ENCODE results near the gene EFCAB11.
A peak's percentile ranks its signal among the peaks of the same experiment; 100 is the strongest.

The EFCAB11 gene

DNA sequence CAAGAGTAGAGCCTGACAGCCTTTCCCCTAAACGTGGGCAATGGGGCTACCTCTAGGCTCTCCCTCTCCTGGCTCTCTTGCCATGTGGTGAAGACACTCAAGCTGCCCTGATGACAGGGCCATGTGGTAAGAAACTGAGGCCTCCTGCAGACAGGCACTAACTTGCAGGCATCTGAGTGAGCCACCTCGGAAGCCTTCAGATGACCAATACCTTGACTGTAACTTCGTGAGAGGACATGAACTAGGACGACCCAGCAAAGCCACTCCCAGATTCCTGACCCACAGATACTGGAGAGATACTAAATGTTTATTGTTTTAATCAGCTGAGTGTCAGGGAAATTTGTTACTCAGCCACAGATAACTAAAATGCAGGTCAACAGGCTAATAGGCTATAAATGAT is 96.4 kb downstream of the EFCAB11 start:
- DNase-seq: no peak

DNA sequence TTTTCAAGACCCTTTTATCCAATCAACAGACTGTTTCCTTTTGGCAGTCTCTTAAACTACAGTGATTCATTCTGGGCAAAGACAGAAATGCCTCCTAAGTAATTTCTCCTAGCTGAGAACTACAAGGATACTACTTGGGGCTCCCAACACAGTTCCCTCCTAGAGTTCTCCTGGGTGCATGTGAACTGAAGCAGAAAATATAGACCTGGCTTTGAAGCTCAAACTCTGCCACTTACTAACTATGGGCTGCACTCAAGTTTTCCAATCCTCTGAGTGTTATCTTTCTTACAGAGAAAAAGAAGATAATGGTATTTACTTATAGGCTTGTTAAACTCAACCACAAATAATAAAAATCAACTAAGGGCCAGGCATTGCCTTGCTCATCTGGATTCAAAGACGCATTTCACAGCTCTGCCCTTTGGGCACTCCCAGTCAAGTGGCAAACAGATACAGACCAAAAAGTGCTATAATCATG is 97.6 kb downstream of the EFCAB11 start:
- no peak for DNase-seq

DNA sequence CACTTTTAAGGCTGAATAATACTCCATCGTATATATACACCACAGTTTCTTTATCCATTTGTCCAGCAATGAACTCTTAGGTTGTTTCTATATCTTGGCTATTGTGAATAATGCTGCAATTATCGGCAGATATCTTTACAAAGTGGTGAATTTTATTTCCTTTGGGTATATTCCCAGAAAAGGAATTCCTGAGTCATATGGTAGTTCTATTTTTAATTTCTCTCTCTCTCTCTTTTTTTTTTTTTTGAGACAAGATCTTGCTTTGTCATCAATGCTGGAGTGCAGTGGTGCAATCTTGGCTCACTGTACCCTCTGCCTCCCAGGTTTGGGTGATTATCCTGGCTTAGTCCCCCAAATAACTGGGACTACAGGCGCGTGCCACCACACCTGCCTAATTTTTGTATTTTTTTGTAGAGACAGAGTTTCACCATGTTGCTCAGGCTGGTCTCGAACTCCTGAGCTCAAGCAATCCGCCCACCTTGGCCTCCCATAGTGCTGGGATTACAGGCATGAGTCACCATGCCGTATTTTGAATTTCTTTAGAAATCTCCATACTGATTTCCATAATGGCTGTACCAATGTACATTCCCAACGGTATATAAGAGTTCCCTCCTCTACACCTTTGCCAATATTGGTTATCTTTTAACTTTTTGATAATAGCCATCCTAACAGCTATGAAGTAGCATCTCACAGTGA is 98.4 kb downstream of the EFCAB11 start:
- no peak for DNase-seq

DNA sequence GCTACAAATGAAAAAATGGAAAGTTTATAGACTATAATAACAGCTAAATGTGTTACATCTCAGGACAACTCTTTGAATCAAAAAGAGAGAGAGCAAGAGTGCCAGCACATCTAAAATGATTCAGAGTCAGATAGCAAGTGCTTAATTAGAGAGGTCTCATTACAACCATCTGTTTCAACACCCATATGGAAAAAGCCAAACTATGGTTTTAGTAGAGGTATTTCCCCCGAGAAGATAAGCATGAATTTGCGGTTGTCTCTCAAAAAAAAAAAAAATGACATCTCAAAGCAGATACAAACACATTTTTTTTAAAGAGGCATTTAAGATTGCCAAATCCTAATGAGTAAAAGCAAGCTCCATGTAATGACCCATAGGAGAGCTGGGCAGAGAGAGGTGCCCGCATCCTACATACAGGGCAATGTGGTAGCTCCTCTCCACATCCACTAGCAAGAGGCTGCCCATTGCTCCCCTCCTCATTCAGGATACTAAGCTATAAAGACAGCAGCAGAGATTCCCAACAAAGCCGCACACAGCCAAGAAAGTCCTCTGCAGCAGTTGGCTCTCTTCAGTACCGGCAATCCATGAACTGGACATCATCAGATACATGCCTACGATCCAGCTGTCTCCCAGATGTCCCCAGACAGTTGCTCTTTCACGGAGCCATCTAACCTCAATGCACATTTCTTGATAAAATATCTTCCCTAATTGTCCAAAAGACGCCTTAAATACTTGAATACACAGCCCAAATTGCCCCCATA is 100.4 kb downstream of the EFCAB11 start:
- DNase-seq: no peak

DNA sequence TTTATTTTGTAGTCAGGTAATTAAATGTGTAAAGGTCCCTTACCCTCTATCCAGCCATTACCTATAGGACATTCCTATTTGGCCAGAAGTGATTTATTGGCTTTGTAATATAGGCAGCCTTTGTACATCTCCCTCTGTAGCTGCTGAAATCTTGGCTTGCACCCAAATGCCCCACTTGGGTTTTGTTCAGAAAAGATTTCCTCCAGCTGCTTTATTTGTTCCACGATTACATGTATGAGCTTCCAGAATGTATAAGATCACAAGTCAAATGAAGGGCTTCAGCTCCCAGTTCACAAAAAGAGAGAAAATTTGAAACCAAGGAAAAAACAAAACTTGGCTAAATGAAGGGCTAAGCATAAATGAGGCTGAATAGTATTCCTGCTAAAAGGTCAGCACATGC is 103.4 kb downstream of the EFCAB11 start:
- peak; percentile 86 for DNase-seq

DNA sequence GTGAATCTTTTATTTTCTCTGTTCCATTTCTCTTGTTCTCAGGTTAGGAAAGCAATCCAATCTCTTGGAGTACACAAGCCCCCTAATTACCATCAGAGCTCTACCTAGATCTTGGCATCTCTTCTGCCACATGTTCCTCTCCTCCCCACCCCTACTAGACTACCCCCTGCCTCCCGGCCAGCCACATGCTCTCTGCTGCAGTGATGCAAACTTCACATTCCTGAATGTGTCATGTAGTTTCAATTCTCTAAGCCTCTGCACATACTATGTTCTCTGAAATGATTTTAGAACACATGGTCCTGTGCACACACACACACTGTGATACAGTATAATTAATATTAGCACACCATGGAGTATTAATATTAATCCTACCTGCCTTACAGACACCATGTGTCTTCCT is 104.6 kb downstream of the EFCAB11 start:
- DNase-seq: no peak

DNA sequence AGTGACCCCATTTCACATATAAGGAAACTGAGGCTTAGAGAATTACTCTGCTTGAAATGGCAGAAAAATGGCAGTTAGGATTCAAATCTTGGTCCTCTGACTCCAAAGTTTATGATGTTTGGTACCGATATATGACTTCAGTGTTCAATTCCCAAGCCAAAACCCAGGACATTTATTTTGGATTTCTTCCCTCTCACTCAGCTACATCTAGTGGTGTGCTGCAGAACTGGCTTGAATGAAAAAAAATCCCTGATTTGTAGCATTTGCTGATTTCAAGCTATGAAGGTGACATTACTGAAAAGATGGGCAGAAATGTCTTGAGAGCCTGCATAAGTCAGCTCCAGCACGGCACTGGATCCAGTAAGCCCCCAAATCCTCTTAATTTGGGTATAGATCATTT is 106.4 kb downstream of the EFCAB11 start:
- no peak for DNase-seq

DNA sequence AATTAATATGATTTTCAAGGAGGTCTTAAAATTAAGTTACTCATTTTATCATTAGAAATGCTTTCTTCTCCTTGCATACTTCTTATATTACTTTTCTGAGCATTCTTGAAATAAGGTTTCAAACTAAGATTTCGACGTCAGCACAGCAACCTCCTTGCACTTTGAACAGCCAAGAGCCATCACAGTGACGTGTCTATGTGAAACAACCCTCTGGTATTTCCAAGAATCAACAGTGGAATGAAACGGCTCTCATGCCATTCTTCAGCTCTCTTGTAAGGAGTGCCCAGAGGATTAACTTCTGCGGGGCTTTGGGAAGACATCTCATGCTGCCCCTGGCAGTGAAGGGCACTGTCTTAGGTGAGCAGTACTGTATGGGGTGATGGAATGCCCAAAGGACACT is 109.2 kb downstream of the EFCAB11 start:
- DNase-seq: no peak

DNA sequence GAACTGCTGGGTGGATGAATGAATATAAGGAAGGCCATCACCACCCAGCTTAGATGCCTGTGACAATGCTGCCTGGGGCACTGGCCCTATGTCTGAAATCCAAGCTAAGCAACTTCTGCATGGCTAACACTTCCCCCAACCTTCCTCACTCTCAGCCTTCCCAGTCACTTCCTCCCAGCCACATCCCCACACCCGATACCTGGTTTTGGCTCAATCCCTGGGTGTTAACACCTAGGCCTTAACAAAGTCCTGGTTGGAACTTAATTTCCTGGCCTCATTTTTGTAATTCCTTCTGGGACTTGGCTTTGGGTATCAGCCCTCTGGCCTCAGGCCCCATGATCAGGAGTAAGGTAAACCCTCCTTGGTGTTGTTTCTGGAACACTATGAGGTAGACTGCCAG is 110.0 kb downstream of the EFCAB11 start:
- no peak for DNase-seq

DNA sequence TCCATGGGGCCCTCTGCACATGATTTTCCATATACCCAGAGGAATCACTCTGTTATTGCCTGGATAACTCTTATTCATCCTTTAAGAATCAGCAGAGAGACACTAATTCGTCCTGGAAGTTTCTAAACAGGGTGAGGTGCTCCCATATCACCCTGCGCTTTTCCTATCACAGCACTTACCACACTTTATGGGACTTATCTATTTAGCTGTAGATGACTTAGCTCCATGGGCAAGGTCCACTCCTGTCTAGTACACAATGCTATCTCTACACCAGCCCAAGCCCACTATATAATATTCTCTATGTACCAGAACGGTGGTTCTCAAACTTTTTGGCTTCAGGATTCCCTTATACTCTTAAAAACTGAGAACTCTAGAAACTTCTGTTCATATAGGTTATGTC is 111.7 kb downstream of the EFCAB11 start:
- DNase-seq: no peak

DNA sequence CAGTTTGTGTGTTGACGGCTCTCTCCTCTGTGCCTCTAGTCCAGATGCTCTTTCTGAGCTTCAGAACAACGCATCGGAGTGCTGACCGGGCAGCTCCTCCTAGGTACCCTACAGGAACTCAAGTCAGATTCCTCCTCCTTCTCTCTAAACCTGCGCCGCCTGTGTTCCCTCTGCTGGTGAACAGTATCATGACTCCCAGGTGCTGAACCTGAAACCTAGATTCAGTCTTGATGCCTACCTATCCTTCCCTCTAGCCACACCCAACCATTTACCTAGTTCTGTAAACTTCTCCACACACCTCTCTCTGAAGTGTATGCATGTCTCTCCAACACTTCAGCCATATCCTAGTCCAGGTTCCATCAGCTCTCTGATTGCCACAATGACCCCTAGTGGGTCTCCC is 112.7 kb downstream of the EFCAB11 start:
- DNase-seq: no peak

DNA sequence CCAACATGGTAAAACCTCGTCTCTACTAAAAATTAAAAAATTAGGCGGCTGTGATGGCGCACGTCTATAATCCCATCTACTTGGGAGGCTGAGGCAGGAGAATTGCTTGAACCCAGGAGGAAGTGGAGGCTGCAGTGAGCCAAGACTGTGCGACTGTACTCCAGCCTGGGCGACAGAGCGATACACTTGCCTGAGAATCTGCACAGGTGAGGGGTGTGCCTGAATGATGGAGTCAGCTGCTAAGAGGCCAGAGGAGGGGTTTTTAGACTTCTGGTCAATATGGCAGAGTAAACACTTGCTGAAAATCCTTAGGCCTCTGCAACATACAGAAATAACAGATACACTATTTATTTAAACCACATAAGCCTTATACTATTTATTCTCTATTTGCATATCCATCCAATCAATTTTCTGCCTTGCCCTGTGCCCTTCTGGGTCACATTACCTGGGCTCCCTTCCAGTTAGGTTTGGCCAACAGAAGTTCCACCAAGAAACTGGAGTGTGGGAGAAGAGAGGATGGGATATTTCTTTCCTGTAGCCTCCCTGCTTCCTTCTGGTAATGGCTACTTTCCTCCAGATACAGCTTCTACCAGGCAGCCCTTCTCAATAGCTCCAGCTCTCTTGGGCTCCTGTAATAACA is 117.6 kb downstream of the EFCAB11 start:
- DNase-seq: no peak

DNA sequence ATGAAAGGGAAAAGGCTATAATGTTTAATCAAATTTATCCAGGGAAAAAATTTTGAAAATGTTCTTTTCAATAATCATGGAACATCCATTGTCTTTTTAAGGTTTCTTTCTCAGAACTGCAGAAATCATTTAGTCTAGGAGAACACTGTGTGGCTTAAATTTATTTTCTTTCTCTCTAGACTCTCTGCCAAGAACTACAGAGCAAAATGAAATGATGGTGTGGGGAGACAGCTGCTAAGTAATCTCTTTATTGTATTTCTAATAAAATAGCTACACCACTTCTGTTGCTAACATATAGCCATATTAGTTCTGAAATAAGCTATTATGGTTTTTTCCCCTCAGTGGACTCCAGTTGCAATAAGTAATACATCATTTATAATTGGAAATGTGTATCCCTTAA is 120.9 kb downstream of the EFCAB11 start:
- DNase-seq: no peak

DNA sequence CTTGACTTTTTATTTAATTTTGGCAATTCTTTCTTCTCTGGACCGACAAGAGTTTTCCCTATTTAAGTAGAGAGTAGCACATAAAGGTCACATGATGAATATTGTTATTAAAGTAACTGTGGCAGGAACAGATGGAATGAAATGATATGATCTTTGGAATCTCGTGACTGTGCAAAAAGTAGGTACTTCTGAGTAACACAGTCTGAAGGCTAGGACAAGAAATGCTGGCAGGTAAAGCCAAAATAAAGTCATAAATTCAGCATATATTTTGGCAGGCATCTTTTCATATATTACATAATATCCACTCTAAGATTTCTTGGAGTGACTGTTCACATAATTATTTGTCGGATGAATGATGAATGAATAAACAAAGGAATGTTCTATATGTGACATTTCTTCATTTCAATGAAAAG is 121.4 kb downstream of the EFCAB11 start:
- no peak for DNase-seq

DNA sequence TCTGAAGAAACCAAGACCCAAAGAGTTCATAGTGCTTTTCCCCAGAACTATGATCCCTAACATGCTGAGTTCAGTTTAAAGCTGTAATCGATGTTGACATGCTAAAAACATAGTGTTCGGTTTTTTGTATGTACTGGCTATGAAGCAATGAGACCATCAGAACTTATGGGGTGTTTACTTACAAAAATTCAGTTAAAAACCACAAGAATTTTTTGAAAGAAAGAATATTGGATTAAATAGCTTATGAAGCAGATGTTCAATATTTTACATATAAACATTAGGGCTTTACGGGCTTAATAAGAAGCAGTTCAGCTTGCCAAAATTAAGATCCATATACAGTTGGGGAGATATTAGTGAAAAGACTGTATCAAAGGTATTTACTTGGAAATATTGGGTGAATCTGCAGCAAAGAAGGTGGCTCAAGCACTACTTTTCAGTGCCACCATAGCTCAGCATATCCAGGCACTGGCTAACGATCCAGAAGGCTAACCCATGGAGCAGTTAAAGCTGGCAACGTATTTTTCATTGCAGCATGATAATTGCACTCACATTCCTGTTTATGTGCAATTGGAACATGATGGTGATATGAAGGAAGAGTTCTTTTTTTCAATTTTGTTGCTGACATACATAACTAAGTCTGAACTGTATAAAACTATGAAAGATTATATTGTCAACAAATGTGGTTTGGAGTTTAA is 125.9 kb downstream of the EFCAB11 start:
- DNase-seq: no peak

DNA sequence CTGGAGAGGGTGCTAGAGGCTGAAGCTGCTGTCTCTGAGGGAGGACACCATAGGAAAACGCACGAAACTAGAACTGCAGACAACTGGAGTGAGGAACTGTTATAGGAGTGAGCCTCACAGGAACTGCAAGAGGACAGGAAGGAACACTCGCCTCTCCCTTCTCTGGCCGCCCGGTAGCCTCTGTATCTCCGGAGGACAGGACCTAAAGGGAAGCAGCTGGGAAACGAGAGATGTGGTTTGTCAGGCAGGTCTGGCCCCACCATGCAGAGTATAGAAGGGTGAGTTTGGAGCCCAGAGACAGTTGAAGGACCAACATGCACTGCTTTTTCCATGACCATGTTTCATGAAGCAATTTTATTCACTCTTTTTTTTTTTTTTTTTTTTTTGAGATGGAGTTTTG is 127.3 kb downstream of the EFCAB11 start:
- no peak for DNase-seq

DNA sequence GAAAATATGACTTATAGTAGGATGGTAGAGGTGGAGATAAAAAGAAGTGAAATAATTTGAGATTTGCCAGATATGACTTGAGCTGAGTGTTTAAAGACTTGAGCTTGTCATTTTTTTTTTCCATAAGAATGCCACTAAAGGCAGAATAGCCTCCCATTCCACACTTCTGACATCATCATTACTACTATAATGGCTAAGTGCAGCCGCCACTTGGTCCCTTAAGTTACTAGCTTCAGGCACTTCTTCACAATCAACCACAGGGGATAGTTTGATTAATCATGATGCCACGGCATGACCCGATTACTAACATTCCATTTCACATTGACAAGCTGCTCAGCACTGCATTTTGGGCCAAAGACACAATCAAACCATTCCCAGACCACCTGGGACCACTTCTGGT is 127.9 kb downstream of the EFCAB11 start:
- DNase-seq: no peak

DNA sequence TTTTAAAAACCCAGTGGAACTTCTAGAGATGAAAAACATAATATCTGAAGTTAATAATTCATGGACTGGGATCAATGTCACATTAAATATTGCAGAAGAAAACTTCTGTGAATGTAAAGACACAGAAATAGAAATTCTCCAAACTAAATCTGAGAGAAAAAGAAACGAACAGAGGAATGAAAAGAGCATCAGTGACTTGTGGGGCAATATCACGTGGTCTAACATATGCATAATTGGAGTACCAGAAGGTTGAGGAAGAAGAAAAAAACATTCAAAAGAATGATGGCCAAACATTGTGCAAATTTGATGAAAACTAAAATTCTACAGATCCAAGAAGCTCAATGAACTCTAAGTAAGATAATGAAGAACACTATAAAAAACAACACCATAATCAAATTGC is 130.8 kb downstream of the EFCAB11 start:
- no peak for DNase-seq

DNA sequence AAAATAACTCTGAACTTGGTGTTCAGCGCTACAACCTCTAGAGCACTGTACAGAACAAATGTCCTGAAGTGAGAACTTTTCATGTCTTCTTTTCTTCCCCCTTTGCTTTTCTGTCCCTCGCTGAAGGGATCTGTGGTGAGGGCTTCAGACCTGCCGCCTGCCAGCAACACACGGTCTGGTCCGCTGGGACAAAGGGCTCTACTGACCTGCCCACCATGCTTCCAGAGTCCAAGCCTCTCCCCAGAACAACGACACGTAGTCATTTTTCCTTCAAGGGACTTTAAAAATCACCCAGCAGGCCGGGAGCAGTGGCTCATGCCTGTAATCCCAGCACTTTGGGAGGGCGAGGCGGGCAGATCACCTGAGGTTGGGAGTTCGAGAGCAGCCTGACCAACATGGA is 140.4 kb downstream of the EFCAB11 start:
- no peak for DNase-seq

DNA sequence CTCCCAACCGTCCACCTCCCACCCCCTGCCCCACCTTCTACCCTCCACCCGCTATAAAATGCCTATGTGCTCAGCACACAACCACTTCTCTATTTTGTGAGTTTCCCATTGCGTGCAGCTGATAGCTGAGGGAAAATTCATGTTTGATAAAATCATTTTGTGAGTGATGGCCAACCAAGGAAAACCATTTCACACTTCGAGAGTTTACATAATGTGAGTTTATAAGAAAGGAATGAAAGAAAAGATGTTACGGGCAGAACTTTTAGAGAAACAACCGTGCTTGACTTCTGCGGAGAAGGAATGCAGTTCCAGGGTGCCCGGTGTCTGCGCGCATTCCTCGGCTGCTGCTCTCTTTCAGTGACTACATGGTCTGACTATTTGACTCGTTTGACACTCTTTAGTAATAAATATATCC is 140.9 kb downstream of the EFCAB11 start:
- DNase-seq: no peak

DNA sequence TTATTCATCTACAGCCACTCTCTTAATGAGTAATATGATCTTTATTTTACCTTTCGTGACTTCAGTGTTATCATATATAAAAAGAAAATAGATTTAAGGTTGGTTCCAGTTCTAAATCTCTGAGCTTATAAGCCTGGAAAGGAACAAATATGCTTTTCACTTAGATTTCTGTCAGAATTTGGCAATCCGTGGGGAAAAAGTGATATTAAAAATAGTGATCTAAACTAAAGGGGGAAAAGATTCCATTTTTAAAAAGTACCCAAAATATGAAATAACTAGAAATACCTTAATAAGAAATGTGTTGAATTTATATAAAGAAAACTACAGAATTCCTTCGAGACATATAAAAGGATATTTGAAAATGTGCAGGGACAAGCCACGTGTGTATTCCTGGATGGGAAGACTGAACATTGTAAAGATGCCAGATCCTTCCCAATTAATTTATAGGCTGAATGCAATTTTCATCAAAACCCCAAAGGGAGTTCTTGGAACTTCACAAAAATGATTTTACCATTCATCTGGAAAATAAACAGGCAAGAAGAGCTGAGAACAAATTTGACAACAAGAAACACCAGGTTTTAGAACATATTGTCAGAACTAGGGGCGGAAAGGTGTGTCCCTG is 142.5 kb downstream of the EFCAB11 start:
- DNase-seq: no peak

DNA sequence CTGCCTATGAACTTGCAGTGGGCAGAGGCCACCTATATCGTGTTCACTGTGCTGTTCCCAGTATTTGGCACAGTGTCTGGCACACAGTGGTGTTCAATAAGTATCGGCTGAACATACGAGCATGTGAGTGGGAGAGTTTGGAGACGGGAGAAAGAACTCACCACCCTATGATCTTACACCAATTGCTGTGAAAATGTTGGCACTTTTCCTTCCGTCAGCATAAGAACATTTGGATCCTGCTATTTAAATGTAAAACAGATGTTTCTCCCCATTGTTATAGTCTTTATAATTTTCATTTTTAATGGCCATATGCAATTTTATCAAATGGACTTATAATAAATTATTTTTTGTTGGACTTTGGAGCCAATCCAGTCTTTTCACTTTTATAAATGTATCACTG is 144.4 kb downstream of the EFCAB11 start:
- DNase-seq: no peak

DNA sequence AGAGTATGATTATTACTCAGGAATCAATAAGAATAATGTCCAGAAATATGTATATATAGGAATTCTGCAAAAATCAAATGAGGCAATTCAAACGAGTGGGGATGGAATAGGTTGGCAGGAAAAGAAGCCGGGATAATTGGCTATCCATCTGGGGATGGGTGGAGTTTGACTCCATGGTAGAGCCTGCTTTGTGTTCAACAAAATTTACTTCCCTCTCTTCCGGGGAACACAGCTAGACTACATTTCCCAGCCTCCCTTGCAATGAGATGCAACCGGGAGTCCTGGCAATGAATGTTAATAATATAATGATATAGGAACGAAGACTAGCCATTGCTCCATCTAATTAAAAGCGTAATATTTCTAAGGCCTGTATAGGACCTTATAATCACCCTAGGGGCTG is 146.6 kb downstream of the EFCAB11 start:
- no peak for DNase-seq

Measured in NCI-H1105 (cell line).